Middle frontal gyrus (tissue), 1 donor: ENCODE measurements around the gene CELF4.

ENCODE experiments used
- DNase-seq: peaks from one replicate; pipeline ENCODE4 v3.0.0-alpha.2; 2015; ENCODE audit warnings: low spot score; ENCODE audit errors: extremely low spot score

CELF4 gene

GRCh38 chr18:37574113-37574512 is 8.5 kb upstream of the CELF4 start:
- DNase-seq, result no peak

DNA sequence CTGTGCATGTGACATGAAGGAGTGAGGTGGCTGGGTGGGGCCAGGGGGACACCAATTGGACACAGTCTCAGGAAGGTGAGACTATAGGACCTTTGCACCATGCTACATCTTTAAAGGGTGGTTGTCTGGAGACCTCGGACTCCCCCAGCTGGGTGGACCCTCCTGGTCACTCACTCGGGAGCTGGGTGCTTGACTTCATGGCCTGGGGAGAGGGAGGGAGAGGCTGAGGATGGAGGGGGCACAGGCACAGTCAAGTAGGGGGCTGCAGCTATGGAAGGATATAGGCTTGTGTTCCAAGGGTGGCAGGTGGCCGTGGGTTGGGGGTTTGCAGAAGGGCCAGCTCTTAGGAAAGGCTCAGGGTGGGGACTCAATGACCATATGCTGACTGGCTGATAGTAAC is 7.1 kb upstream of the CELF4 start:
- no peak for DNase-seq

DNA sequence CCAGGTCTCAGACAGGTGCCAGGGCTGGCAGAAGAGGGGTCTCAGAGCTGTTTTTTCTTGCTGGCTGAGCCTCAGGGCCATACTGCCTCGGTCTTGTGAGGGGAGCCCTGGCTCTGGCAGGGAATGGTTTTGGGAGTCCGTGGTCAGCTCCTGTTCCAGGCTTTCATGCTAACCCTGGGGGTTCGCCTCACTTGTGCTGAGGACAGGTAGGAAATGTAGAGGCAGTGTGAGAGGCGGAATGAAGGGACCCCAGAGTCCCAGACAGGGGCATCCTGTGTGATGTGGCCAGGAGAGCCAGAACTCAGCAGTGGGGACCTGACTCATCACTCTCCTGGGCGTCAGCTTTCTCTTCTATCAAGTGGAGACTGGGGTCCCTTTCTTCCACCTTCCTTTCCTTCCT is 5.7 kb upstream of the CELF4 start:
- no peak for DNase-seq

- no peak for DNase-seq
Measured at GRCh38 chr18:37570336-37570930, 4.8 kb upstream of the CELF4 start.

DNA sequence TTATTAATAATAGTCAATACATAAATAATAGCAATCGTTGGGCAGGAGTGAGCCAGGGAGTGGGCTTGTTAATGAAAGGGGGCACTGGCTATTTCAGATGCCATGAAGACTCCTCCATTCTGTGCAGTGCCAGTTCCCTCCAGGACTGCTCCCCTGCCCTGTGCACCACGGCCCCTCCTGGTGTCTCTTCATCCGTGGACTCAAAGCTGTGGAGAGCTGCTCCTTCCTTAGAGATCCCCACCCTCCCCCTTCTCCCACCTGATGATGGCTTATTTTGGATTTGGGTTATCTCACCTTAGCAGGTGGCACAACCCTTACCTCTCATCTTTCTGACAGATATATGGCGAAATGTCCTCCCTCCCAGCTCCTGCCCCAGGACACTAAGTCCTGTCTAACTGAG is 3.1 kb upstream of the CELF4 start:
- no peak for DNase-seq

GRCh38 chr18:37567994-37568359 is 2.4 kb upstream of the CELF4 start:
- no peak for DNase-seq

GRCh38 chr18:37567061-37567993 is 1.7 kb upstream of the CELF4 start:
- no peak for DNase-seq

GRCh38 chr18:37566479-37567060 is 972 bp upstream of the CELF4 start:
- DNase-seq, result no peak

GRCh38 chr18:37565977-37566478 is 430 bp upstream of the CELF4 start:
- DNase-seq, result no peak

DNA sequence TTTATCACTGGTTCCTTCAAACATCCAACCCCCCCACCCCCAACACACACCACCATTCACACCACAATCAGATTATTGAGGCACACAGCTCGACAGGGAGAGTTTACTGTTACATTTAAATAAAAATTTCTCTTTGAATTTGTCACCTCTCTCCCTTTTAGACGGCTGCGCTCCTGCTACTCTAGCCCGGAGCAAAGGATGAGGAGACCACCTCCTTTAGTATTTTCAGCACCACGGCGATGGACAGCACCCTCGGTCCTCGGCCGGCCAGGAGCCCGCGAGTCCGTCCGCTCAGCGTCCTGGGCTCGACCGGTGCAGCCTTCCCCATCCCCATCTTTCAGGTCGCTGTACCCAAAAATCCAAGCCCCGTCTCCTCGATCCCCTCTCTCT is 892 bp downstream of the CELF4 start:
- DNase-seq, result no peak

DNA sequence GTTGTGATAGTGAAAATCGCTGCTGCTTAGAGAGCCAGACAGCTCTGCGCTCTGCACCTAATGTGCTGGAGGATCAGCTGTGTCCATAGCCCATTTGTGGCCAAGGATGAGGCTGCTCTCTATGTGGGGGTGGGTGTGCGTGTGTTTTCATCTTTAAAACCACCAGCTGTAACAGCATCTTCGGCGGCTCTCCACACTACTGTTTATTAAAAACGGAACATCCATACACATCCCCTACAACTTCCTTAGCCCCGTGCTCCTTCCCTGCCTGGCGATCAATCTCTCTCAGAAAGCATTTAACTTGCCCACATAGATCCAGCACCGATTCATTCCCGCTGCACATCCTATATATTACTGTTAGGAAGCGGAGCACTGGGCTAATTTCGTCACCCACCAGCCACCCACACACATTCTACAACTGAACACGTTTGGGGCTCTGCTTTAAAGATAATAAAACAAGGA is 1.6 kb downstream of the CELF4 start:
- no peak for DNase-seq

- no peak for DNase-seq
Measured at GRCh38 chr18:37561986-37562385, 3.6 kb downstream of the CELF4 start.

DNA sequence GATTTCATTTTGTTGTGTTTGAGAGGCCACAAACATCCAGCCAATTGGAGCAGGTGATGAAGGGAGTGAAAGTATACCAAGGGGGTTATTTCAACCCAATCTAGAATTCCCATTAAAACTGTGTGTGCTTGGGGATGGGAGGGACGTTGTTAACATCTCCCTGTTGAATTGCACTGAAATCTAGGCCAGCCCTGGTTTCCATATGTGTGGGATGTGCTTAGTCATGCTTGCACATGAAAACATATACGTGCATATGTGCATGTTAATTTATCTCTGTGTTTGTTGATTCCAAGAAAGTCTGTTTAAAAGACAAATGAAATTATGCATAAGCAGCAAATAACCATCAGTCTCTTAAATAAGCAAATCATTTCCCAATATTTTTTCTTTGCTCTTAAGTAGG is 5.6 kb downstream of the CELF4 start:
- no peak for DNase-seq

DNA sequence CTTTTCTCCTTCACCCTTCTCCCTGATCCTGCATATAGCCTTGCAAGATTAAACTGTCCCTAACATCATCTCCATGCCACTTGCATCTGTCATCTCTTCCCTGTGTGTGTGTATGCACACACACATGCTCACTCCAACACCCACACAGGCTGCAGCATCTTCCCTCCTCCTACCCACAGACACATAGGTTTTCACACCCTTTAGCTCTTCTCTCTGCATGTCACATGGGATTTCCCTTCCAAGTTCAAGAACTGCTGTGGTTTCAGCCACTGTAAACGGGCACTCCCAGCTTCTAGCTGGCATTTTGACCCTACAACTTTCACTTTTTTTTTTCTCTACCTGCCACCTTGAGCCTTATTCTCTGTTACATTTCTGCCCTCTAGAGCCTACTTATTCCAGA is 6.4 kb downstream of the CELF4 start:
- no peak for DNase-seq

DNA sequence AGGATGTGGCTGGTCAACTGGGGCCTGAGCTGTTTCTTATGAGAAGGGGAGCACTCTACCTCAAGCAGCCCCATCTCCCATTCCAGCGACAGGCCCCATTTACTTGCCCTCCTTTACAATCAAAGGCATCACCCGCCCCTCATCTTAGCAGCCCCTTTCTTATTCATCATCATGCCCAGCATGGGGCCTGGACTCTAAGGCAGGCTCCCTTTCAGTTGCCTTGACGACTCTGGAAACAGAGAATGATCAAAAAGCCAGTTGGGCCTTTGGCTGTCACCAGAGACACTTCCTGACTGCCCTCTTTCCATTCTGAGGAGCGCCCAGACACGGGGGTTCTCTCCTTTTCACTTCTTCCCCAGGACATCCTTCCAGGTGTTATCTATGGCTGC is 11.2 kb downstream of the CELF4 start:
- DNase-seq, result no peak

DNA sequence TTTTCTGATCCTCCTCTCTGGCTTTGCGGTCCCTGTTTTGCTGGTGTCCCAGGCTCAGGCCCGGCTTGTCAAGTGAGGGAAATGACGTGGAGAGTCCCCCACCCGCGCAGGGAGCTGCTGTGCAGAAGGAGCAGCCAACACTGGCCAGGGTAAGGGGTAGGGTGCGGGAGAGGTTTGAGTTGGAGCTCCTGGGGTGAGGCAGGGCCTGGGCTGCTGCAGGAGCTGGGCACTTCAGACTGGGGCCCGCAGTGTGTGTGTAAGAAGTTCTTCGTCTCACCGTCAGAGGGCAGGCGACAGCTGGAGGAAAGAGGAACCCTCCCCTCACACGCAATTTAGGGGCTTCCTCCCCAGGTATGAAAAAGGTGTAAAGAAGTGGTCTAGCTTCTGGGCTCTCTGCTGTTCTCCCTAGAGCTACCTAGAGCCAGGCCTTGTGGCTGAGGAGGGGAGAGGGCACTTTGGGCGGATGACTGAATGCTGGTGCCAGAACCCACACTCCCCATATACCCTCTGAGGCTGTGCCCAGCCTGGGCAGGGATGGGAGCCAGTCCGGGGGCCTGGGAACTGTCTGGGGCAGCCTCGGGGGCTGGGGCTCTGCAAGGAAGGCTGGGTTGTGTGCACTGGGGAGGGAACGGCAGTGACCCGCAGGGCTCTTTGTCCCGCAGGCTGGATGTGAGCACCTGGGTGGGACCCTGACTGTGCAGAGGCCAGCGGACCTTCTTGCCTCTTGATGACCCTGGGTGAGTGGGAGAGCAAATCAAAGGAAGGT is 11.8 kb downstream of the CELF4 start:
- DNase-seq, result no peak

DNA sequence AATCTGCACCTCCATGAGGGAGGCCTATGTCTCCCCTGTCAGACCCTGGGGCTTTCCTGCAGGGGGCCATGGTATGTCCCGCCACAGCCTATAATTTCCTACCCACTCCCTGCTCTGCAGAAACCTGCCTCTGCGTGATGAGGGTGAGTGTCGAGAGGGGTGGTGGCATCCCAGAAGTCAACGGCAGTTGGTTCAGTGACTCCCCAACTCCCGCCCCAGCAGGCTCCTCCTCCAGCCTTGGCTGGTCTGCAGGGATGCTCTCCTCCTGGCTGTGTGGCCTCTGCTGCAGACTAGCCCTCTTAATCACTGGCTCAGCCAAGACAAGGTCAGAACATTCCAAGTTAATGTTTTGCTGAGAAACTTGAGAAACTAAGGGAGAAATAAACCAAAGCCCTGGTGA is 13.3 kb downstream of the CELF4 start:
- DNase-seq, result no peak

GRCh38 chr18:37551846-37552245 is 13.8 kb downstream of the CELF4 start:
- no peak for DNase-seq

- DNase-seq, result no peak
Measured at GRCh38 chr18:37551249-37551648, 14.3 kb downstream of the CELF4 start.

GRCh38 chr18:37550118-37550875 is 15.3 kb downstream of the CELF4 start:
- no peak for DNase-seq
